GM23338 (cell line): Measurements from ENCODE around the gene TP53I13. TPM values are rescaled to one million over a fixed set of nuclear protein-coding genes. Genes with fewer than 3 reads are reported as not detected.

Source experiments
- ATAC-seq: fragments of 200-7000 bp; cut with Tn5 transposase; 3 replicates; pipeline ENCODE4 v1.9.1; 2020
- DNase-seq: peaks from one replicate; pipeline ENCODE4 v3.0.0-alpha.2; 2015; ENCODE audit warnings: low spot score
- H2AFZ ChIP-seq: fragments of 200-600 bp; sonication (generic); 2 replicates; pipeline ENCODE4 v1.8.0; 2016; ENCODE audit warnings: antibody characterized with exemption, mild to moderate bottlenecking, moderate library complexity
- H3F3A ChIP-seq: fragments of 200-600 bp; sonication (generic); replicated peaks from 2 replicates; pipeline ENCODE4 v1.8.0; 2017; ENCODE audit warnings: antibody characterized with exemption, mixed run types, low read depth
- H3K27ac ChIP-seq: fragments of 200-600 bp; sonication (generic); 2 replicates; pipeline ENCODE4 v1.6.1; 2016; ENCODE audit warnings: low read depth
- H3K27me3 ChIP-seq: fragments of 200-600 bp; sonication (generic); 2 replicates; pipeline ENCODE4 v1.8.0; 2016; ENCODE audit warnings: mild to moderate bottlenecking, mixed run types, moderate library complexity; ENCODE audit not compliant: insufficient read depth
- H3K36me3 ChIP-seq: fragments of 200-600 bp; sonication (generic); 2 replicates; pipeline ENCODE4 v1.8.0; 2016; ENCODE audit warnings: mild to moderate bottlenecking; ENCODE audit not compliant: insufficient read depth
- H3K4me1 ChIP-seq: fragments of 200-600 bp; sonication (generic); 2 replicates; pipeline ENCODE4 v1.8.0; 2016; ENCODE audit warnings: mild to moderate bottlenecking, moderate library complexity; ENCODE audit not compliant: insufficient read depth
- H3K4me2 ChIP-seq: fragments of 200-600 bp; sonication (generic); 2 replicates; pipeline ENCODE4 v1.7.1; 2017; ENCODE audit warnings: mixed run types
- H3K4me3 ChIP-seq: fragments of 200-600 bp; sonication (generic); 2 replicates; pipeline ENCODE4 v1.6.1; 2016; ENCODE audit warnings: mixed run types
- H3K79me2 ChIP-seq: fragments of 200-600 bp; sonication (generic); replicated peaks from 2 replicates; pipeline ENCODE4 v1.8.0; 2017; ENCODE audit warnings: mild to moderate bottlenecking; ENCODE audit not compliant: insufficient read depth
- H3K9me2 ChIP-seq: fragments of 200-600 bp; sonication (generic); 2 replicates; pipeline ENCODE4 v1.8.0; 2017; ENCODE audit not compliant: insufficient read depth
- H4K20me1 ChIP-seq: fragments of 200-600 bp; sonication (generic); replicated peaks from 2 replicates; pipeline ENCODE4 v1.8.0; 2017; ENCODE audit warnings: mild to moderate bottlenecking; ENCODE audit not compliant: insufficient read depth
- H3K27ac Mint-ChIP-seq: 2 replicates; pipeline ENCODE4 v1.8.0; 2020; ENCODE audit warnings: inconsistent platforms, mild to moderate bottlenecking, moderate library complexity, mixed read lengths
- H3K27me3 Mint-ChIP-seq: 3 replicates; pipeline ENCODE4 v1.8.0; 2022; ENCODE audit warnings: low read depth, mild to moderate bottlenecking, moderate library complexity, mixed read lengths, inconsistent platforms; ENCODE audit not compliant: insufficient read depth, poor library complexity
- H3K36me3 Mint-ChIP-seq: 3 replicates; pipeline ENCODE4 v1.8.0; 2021; ENCODE audit warnings: low read depth, mild to moderate bottlenecking, inconsistent platforms, moderate library complexity, mixed read lengths
- H3K4me1 Mint-ChIP-seq: 3 replicates; pipeline ENCODE4 v1.8.0; 2020; ENCODE audit warnings: mild to moderate bottlenecking, inconsistent platforms, mixed read lengths
- H3K4me3 Mint-ChIP-seq: 3 replicates; pipeline ENCODE4 v1.8.0; 2021; ENCODE audit warnings: moderate library complexity, mild to moderate bottlenecking, inconsistent platforms, mixed read lengths
- H3K9me3 Mint-ChIP-seq: 3 replicates; pipeline ENCODE4 v1.8.0; 2020; ENCODE audit warnings: moderate library complexity, mild to moderate bottlenecking, inconsistent platforms, mixed read lengths
- CREB1 ChIP-seq: fragments of 250-450 bp; sonication (Bioruptor Pico); IDR thresholded peaks from 2 replicates; pipeline ENCODE4 v1.5.0; 2020; ENCODE audit warnings: low read depth, mild to moderate bottlenecking, moderate library complexity
- EZH2 ChIP-seq: fragments of 200-600 bp; sonication (generic); IDR thresholded peaks from one replicate; pipeline ENCODE4 v1.8.0; 2017; ENCODE audit warnings: antibody characterized with exemption, mild to moderate bottlenecking, low read depth; ENCODE audit not compliant: unreplicated experiment
- EZH2phosphoT487 ChIP-seq: fragments of 200-600 bp; sonication (generic); IDR thresholded peaks from one replicate; pipeline ENCODE4 v1.8.1; 2018; ENCODE audit warnings: antibody characterized with exemption; ENCODE audit not compliant: unreplicated experiment
- JUNB ChIP-seq: IDR thresholded peaks from one replicate; pipeline ENCODE4 v1.6.1; 2016; ENCODE audit warnings: antibody characterized with exemption; ENCODE audit not compliant: unreplicated experiment
- NANOG ChIP-seq: IDR thresholded peaks from 2 replicates; pipeline ENCODE4 v1.6.1; 2016; ENCODE audit warnings: antibody characterized with exemption, borderline replicate concordance
- POLR2AphosphoS5 ChIP-seq: IDR thresholded peaks from 2 replicates; pipeline ENCODE4 v1.6.1; 2016; ENCODE audit warnings: antibody characterized with exemption, low read depth
- REST ChIP-seq: IDR thresholded peaks from one replicate; pipeline ENCODE4 v1.6.1; 2018; ENCODE audit warnings: antibody characterized with exemption; ENCODE audit not compliant: unreplicated experiment
- ZNF114 ChIP-seq: fragments of 250-450 bp; sonication (Bioruptor Pico); IDR thresholded peaks from 2 replicates; pipeline ENCODE4 v1.5.0; 2020; ENCODE audit warnings: mild to moderate bottlenecking, moderate library complexity
- ZNF331 ChIP-seq: fragments of 250-450 bp; sonication (Bioruptor Pico); IDR thresholded peaks from 2 replicates; pipeline ENCODE4 v1.5.0; 2020; ENCODE audit warnings: low read depth, mild to moderate bottlenecking, moderate library complexity
- polyA plus RNA-seq: library from polyadenylated mRNA; unstranded; fragments of >200 nt; fragmentation: Nextera tagmentation; extraction: Ambion mirVana; gene quantifications from 2 replicates; pipeline ENCODE4 v1.2.1, GENCODE V29; 2016
- total RNA-seq: library from RNA; depleted of rRNA; stranded (reverse); fragments of >200 nt; shearing (Covaris generic); gene quantifications from 2 replicates; pipeline ENCODE4 v1.2.3, GENCODE V29; 2014
- TF ChIP-seq, protein P1 (sequence below), 2 experiments: fragments of 200-600 bp in 1 of 2; sonication (generic) in 1 of 2; conservative IDR thresholded peaks; 2 replicates each; pipeline versions ENCODE4 v1.5.1 to v1.6.1; 2016 to 2017; ENCODE audit warnings: antibody characterized with exemption in 2 of 2, low read depth in 2 of 2, mild to moderate bottlenecking in 2 of 2, moderate library complexity in 1 of 2

Gene TP53I13
- total and polyA plus RNA-seq, 2 experiments from 2014 or later, result 21.0 to 38.9 TPM

- TF ChIP-seq REST (no peak), JUNB (no peak), ZNF114 (no peak), EZH2phosphoT487 (no peak), NANOG (no peak), EZH2 (no peak)
- TF ChIP-seq, protein P1, sequence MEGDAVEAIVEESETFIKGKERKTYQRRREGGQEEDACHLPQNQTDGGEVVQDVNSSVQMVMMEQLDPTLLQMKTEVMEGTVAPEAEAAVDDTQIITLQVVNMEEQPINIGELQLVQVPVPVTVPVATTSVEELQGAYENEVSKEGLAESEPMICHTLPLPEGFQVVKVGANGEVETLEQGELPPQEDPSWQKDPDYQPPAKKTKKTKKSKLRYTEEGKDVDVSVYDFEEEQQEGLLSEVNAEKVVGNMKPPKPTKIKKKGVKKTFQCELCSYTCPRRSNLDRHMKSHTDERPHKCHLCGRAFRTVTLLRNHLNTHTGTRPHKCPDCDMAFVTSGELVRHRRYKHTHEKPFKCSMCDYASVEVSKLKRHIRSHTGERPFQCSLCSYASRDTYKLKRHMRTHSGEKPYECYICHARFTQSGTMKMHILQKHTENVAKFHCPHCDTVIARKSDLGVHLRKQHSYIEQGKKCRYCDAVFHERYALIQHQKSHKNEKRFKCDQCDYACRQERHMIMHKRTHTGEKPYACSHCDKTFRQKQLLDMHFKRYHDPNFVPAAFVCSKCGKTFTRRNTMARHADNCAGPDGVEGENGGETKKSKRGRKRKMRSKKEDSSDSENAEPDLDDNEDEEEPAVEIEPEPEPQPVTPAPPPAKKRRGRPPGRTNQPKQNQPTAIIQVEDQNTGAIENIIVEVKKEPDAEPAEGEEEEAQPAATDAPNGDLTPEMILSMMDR (conservative IDR thresholded peaks at IDR 0.05; ENCODE audit: low read depth in 2 of 2), result no peak
Measured at GRCh38 chr17:29590411-29591145, 22.1 kb downstream of the TP53I13 start (continued).

DNA sequence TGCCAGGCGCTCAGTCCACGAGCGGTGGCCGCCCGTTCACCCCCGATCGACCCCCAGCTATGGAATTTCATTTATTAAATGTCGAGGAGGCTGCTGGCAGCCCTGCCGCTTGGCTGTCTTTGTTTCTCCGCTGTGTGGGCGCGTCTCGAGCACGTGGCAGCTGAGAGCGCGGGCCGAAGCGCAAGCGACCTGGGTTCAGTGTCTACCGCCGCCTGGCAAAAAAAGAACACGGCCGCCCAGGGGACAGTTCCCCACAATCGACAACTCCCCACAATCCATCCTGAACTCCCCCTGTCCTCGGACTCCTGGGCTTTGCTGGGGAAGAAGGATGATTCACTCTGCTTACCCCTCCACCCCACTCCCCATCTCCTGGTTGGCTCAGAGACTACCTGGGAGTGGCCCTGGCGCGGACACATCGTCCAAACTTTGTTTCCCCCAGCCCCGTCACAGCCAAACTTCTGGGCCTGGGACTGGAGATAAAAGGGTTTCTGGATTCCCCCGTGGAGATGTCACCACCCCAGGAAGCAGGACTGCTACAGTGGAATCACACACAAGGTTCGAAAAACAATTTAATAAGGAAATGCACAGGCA is 22.7 kb downstream of the TP53I13 start:
- H3K4me3 Mint-ChIP-seq, result peak overlapping the region; percentile 89
- peaks cover 12% of the 10 kb centered on the region for H3K27me3 ChIP-seq
- peak overlapping the region; percentile 79 for H3K4me2 ChIP-seq
- H3K27me3 Mint-ChIP-seq, result peaks cover 31% of the 10 kb centered on the region
- H2AFZ ChIP-seq, result peak overlapping the region; percentile 99
- peak overlapping the region; percentile 80 for H3K27ac Mint-ChIP-seq
- no peaks in the 10 kb centered on the region for H3K9me3 Mint-ChIP-seq
- no peaks in the 10 kb centered on the region; the same call in 2 of the 3 replicates for H3K36me3 Mint-ChIP-seq
- no peaks in the 10 kb centered on the region for H3K9me2 ChIP-seq
- peaks cover 14% of the 10 kb centered on the region for H4K20me1 ChIP-seq
- ATAC-seq (peak; percentile 35), DNase-seq (peak; percentile 86)
- H3K4me3 ChIP-seq, result peak overlapping the region; percentile 81
- H3K27ac ChIP-seq, result no peak overlapping the region; the same call in 1 of the 2 replicates
- no peaks in the 10 kb centered on the region for H3K36me3 ChIP-seq
- H3K4me1 Mint-ChIP-seq, result peaks cover 43% of the 10 kb centered on the region
- H3F3A ChIP-seq, result peaks cover 23% of the 10 kb centered on the region
- H3K4me1 ChIP-seq, result peaks cover 33% of the 10 kb centered on the region
- H3K79me2 ChIP-seq, result peaks cover 30% of the 10 kb centered on the region
- TF ChIP-seq, protein P1 (conservative IDR thresholded peaks at IDR 0.05; ENCODE audit: low read depth in 2 of 2), result no peak
- TF ChIP-seq EZH2phosphoT487, result no peak
- TF ChIP-seq POLR2AphosphoS5, result no peak
- no peak for TF ChIP-seq CREB1 (CRISPR knock-in tag)
- no peak for TF ChIP-seq ZNF114
- no peak for TF ChIP-seq ZNF331 (CRISPR knock-in tag)
